Measurements from ENCODE around the gene METTL25B. TPM values are rescaled to one million over a fixed set of nuclear protein-coding genes. Genes with fewer than 3 reads are reported as not detected.

The METTL25B gene
- total and polyA plus RNA-seq, 10 of the 15 experiments (the other 5 are each of a cell fraction or from before 2014, with no cell fraction given): 5.9 to 25.2 (median 13.5) TPM

DNA sequence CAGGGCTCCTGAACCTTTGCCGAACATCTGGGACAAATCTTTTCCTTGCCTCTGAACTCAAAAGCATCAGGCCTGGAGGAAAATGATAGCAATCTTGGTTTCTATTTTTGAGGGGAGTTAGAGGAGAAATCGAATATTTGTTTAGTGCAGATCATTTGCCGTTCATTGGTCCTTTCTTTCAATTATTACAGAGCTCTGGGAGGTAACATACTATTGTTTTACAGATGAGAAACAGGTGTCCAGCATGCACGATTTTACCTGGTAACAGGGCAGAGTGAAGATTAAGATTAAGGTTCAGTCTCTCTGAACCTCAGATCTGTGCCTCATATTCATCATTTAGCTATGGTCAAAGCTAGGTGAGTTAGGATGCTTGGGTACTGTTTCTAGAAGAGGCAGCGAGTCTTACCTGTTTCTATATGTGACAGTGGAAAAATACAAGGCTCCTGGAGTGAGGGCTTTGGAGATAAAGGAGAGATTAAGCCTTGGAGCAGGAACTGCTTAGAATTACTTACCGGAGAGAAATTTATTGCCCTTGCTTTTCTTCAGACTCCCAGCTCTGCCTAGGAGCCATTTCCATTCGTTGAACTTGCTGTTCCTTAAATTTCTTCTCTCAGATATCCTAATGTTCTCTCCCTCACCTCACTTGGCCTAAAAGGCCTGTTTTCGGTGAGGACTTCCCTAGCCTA is 40.5 kb downstream of the METTL25B start:
- no peaks in the 10 kb centered on the region for H3K4me1 ChIP-seq (ENCODE audit: control insufficient read depth, insufficient read depth, low read length)
- H4K20me1 ChIP-seq (ENCODE audit: control insufficient read depth, insufficient read depth): no peaks in the 10 kb centered on the region
- SMC1A ChIA-PET (ENCODE audit: uncharacterized antibody, unreplicated experiment): interaction anchor here (0.8 to 11.8 kb wide), 6 partner anchors 21 to 128 kb away, joined by 3 to 108 read pairs (median 9); partner anchors contain the start of genes ISG20L2, METTL25B and MRPL24
- TF ChIP-seq WRNIP1 (IDR thresholded peaks at IDR 0.05; ENCODE audit: borderline replicate concordance, low read depth, low read length) (peak; percentile 77; the same call in 1 of the 2 replicates), NKRF (conservative IDR thresholded peaks at IDR 0.05) (no peak)
- peak; percentile 91 for FAIRE-seq
- peak overlapping the region; percentile 92 for H3K4me3 ChIP-seq
- CTCF ChIA-PET: interaction anchor here (0.9 to 9.6 kb wide), 12 partner anchors 8 to 142 kb away, joined by 3 to 152 read pairs (median 5); partner anchors contain the start of genes HDGF, ISG20L2, METTL25B and MRPL24
- in situ Hi-C loops (cut with MboI) (no loop called here), intact Hi-C loops (cut with micrococcal nuclease; ENCODE audit: unreplicated experiment) (loop anchor here (5.0 kb wide), 1 partner anchor 266 kb away; the partner anchor contains the start of gene MEF2D)
- no peak for ATAC-seq
- no peak for DNase-seq (ENCODE audit: low read depth, low spot score)
- peak overlapping the region; percentile 92 for H3K9ac ChIP-seq (ENCODE audit: control insufficient read depth, insufficient read depth, low read length)
- peak overlapping the region; percentile 87 for H3K27ac ChIP-seq (ENCODE audit: control insufficient read depth, insufficient read depth)
- H3K36me3 ChIP-seq (ENCODE audit: control insufficient read depth in 2 of 2, insufficient read depth in 2 of 2, low read length in 1 of 2): peaks cover 0 to 13% of the 10 kb centered on the region in 2 experiments; a peak in 2 of 4 replicates
- RAD21 ChIA-PET (ENCODE audit: unreplicated experiment): interaction anchor here (0.6 to 5.0 kb wide), 5 partner anchors 17 to 92 kb away, joined by 3 to 59 read pairs (median 31); partner anchors contain the start of genes HDGF, ISG20L2, METTL25B and MRPL24
- H3K79me2 ChIP-seq (ENCODE audit: control insufficient read depth, insufficient read depth, low read length): peaks cover 70% of the 10 kb centered on the region
- H3K27me3 ChIP-seq (replicated peaks in 1 of 2; ENCODE audit: control insufficient read depth in 2 of 2, insufficient read depth in 2 of 2, low read length in 1 of 2): no peaks in the 10 kb centered on the region
- no TSS peak for BruUV-seq (replicated peaks)
- no peaks in the 10 kb centered on the region for H3K9me3 ChIP-seq (replicated peaks; ENCODE audit: control insufficient read depth, insufficient read depth, low read length)
- 6% methylated on average over 8 of the region's 8 CpGs for WGBS (ENCODE audit: insufficient coverage, insufficient replicate concordance, low lambda C conversion rate, missing lambda C conversion rate)
- H3K4me2 ChIP-seq (ENCODE audit: control insufficient read depth, insufficient read depth): peak overlapping the region; percentile 73
- POLR2A ChIA-PET: interaction anchor here (0.5 to 6.9 kb wide), 8 partner anchors 13 to 124 kb away, joined by 3 to 71 read pairs (median 4); partner anchors contain the start of genes ISG20L2, METTL25B and MRPL24
- no peak overlapping the region for H2AFZ ChIP-seq (ENCODE audit: control insufficient read depth, low read depth, low read length)

All from GM12878 (cell line).